Measurements from ENCODE around the gene OR1D5.
"Not testable (repeated sequence)": the region's sequence is repeated elsewhere in the genome, so short reads cannot be mapped to it uniquely, and the experiment has no call there.

Gene OR1D5

DNA sequence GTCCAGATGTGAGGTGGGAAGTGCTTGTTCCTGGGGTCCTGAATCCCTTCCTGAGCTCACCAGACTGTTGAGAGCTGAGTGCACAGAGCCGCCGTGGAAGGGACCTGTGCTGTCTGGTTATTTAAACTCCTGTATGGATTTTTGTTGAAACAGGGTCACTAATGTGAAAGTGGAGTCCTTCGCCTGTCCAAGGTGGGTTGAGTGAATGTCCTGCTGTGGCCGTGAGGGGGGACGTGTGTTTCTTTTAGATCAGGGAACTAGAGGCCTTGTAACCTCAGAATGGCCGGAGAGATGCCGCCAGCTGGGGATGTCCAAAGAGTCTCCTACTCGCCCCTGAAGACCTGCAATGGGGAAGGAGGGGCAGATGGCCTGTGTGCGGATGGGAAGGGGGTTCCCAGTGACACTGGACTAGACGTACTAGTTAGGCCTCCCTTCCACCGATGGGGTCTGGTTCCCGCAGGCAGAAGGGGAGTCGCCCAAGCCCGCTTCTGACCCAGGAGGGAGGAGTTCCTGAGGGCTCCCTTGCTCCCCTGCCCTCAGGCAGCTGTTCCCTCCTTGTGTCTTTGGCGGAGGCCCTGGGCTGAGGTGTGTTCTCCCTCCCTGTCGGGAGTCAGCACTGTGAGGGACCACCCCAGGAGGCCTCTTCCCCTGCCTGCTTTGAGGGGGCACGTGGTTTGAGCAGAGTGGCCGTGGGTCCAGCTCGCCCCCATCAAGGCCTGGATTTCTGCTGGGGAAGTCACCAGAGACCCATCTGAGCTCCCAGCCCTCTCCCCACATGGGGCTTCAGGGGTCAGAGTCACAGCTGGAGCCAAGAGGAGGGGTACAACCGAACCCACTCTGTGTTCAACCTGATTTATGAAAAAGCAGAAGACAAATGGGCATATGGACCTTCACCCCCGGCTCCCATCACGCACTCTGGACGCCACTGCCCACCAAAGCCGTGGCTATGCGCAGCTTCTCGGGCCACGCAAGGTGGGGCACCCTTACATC, 30.9 kb downstream of the OR1D5 start:
- no peak for DNase-seq

DNA sequence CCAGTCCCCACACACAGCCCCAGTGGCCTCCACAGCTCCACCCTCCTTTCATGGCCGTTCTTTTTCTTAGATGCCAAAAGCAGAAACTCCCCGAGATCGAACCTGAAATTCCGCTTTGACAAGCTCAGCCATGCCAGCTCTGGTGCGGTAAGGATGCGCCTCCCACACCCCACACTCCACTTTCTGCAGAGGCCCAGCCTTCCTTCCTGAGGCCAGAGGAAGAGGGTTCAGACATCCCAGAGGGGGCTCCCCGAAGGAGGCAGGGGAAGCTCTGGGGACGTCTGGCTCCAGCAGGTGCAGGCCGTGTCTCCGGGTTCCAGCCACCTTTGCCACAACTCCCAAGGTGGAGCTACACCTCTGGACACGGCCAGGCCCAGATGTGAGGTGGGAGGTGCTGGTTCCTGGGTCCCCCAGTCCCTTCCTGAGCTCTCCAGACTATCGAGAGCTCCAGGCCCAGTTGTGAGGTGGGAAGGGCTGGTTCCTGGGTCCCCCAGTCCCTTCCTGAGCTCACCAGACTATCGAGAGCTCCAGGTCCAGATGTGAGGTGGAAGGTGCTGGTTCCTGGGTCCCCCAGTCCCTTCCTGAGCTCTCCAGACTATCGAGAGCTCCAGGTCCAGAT, 32.4 kb downstream of the OR1D5 start:
- DNase-seq, result not testable (repeated sequence)

DNA sequence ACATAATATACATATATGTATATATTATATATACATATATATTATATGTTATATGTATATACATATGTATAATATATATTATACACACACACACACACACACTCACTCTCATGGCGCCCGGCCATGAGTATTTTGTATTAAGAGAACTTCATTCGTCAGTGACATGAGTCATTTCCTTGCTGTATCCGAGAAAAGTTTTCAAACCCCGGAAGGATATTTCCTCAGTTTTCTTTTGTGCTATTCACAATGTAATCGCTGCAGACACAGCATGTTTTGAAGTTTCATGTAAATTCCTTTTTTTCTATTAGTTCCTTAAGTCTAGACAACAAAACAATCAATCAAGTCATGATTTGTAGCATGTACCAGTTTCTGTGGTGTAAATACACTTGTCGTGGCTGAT, 33.3 kb downstream of the OR1D5 start:
- no peak for DNase-seq

DNA sequence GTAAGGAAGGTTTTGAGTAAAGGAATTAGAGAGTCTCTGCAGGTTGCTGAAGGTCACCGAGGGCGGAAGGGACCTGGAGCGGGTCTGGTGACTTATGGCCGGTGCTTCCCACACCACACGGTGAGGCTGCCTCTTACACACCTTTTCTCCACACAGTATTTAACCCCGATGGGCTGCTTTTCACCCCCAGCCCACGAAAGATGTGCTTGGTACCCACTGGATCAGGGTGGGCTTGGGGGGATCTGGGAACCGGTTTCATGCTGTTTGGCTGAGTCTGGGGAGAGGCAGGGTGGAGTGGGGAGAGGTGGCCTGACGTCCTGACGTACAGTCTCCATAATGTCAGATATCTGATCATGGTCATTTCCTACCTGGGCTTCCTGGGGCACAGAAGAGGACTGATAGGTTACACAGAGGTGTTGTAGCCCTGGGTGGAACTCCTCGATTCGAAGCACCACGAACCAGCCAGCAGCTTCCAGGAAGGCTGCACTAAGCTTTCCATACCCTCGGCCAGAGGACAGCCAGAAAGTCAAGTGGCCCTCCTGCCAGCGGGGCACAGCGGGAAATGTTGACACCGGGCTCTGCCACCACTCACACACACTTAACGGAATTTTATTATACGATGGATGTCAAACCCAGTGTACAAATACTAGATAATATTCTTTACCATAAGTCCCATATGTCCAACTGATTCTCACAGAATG, 34.0 kb downstream of the OR1D5 start:
- no peak for DNase-seq

DNA sequence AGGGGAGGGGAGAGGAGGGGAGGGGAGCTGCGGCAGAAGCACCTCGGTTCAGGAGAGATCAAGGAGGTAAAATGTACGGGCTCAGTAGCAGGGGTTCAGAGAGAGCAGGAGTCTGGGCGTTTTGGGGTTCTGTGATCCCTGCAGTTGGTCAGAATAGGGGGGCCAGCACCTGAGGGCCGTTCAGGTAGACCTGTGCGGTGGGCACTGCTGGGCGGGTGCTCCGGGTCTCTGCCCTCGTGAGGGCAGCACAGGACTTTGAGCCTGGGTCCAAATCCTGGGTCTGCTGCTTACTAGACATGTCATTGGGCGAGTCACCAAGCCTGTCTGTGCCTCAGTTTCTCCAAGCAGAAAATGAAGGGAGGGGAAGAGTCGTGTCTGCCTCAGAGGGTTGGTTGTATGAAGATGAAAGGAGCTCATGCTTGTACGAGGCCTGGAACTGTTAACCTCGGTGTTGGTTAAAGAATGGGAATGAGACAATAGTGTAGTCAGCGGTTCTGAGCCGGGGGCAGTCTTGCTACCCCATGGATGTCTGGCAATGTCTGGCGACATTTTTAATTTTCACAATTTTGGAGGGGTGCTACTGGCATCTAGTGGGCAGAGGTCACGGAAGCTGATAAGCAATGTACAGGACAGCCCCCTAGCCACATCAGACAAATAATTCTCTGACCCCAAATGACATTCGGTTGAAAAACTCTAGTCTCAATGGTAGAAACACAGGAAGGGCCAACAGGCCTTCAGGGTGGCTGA, 35.4 kb downstream of the OR1D5 start:
- DNase-seq, result no peak

DNA sequence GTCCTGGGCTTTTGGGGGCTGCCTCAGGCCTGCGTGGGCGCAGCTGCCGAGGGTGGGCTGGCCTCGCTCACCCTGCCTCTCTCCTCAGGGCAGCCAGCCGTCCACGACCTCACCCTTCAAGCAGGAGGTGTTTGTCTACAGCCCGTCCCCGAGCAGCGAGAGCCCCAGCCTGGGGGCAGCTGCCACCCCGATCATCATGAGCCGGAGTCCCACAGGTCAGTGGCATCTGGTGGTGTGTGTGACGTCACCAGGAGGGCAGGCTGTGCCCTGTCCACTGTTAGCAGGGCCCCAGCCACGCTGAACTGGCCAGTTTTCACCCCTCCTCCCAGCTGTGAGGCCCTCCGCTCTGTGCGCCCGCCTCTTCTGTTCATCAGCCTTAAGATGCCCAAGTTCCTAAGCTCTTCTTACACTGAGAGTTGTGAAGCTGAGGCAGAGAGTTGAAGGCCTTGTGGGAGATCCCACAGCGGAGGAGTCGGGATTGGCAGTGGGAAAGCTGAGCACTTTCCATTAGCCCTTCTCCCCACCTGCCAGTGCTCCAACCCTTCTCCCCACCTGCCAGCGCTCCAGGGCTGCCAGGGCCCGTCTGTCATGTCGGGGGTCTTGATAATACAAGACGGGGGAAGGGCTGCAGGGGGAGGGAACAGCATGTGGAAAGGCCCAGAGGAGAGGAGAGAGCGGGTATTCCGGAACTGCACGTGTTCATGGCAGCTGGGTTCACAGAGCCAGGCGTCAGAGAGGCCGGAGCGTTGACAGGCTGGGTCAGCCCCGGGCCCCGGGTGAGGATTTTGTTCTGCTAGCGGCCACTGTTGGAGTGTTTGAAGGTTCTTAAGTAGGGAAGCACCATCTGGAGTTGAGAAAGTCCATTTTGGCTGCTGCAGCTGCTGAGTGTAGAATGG, 36.3 kb downstream of the OR1D5 start:
- no peak for DNase-seq

DNA sequence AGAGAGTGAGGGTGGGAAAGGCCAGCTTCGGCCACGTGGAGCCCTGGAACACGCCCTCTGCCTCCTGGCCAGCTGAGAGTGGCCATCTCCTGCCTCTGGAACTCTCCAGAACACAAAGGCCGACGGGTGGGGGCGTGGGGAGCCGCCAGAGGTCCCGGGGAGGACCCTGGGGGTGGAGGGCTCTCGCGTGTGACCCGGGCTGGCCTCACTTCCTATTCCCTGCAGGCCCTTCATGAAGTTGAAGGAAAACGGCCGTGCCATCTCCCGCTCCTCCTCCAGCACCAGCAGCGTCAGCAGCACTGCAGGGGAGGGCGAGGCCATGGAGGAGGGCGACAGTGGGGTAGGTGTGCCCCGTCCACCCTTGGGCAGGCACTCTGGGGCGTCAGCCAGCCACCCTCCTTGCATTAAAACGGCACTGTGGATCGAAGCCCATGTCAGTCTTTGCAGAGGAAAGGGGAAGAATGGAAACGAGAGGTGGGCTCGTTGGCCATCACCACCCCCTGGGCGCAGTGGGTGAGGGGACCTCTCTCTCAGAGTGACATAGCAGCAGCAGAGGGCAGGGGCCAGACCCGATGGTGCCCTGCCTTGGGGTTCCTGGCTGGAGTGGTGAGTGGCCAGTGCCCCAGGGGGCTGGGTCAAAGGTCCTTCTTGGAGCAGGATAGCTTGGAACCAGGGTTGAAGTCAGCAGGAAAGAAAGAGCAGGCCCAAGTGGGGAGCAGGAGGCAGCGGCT, 37.1 kb downstream of the OR1D5 start:
- DNase-seq, result no peak

DNA sequence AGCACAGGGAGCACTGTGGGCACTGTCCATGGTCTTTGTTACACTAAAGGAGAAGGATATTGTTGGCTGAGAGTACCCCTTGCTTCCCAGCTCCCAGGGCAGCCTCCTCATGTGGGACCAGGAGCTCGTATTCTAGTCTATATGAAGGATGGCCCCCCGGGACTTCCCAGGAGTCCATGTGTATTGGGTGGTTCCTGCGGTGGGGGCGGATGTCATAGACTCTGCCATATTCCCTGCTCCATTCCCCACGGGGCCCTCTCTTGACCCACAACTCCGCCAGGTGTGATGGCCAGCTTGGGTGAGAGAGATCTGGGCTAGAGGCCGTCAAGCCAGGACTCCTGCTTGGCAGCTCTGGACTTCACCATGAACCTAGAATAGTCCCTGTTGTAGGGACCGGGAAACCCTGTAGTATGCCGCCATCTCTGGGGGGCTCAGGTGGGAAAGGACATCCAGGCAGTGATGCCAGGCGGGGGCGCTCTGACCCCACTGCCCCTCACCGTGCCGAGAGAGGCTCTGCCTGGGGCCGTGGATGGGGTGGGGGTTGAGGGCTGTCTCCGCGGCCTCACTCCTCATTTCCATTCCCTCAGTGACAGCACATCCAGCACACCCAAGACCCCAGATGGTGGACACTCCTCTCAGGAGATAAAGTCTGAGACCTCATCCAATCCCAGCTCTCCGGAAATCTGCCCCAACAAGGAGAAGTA, 37.8 kb downstream of the OR1D5 start:
- no peak for DNase-seq

DNA sequence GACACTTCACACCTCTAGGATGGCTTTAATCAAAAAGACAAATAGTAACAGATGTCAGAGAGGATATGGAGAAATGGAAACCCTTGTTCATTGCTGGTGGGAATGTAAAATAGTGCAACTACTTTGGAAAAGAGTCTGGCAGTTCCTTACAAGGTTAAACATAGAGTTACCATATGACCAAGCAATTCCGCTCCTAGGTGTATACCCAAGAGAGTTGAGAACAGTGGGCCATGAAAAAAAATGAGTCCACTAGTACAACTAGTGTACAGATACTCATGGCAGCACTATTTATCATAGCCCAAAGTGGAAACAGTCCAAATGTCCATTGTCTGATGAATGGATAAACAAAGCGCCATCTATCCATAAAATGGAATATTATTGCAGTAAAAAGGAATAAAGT, 39.1 kb downstream of the OR1D5 start:
- no peak for DNase-seq

DNA sequence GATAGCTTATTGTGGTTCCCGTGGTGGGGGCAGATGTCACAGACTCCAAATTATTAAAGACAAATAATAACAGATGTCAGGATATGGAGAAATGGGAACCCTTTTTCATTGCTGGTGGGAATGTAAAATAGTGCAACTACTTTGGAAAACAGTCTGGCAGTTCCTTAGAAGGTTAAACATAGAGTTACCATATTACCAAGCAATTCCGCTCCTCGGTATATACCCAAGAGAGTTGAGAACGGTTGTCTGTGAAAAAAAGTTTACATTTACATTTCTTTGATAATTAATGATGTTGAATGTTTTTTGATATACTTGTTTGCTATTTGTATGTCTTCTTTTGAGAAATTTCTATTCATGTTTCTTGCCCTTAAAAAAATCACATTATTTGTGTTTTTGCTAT, 41.2 kb downstream of the OR1D5 start:
- DNase-seq, result no peak

DNA sequence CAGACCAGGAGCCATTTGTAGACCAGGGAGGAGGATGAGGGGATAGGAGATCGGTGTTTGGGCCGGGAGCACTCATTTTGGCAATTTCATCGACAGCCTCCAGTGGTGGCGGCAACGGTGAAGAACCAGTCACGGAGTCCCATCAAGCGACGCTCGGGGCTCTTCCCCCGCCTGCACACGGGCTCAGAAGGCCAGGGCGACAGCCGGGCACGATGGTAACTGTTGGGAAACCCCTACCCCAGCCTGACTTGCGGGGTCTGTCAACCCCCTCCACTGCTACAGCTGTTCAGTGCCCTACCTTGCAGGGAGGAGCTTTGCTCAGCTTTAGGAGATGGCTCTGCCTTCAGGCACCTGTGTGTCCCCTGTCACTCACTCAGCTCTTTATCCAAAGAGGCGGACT, 43.0 kb downstream of the OR1D5 start:
- DNase-seq, result no peak

DNA sequence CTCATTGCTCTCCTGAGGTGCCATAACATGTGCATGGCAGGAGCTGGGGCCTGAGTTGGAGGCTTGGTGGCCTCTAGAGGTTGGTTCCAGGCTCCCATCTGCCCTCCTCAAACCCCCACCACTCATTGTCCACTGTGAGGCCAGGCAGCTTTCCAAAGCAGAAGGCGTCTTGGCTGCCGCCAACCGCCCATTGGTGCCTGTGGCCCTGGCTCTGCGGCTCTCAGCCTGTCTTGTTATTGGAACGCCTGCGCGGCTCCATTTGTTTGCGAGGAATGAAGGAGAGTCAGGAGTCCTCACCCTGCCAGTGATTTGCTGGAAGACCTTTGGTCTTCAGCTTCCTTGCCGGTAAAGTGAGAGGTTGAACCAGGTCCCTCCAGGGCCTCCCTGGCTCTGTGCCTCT, 43.6 kb downstream of the OR1D5 start:
- no peak for DNase-seq

DNA sequence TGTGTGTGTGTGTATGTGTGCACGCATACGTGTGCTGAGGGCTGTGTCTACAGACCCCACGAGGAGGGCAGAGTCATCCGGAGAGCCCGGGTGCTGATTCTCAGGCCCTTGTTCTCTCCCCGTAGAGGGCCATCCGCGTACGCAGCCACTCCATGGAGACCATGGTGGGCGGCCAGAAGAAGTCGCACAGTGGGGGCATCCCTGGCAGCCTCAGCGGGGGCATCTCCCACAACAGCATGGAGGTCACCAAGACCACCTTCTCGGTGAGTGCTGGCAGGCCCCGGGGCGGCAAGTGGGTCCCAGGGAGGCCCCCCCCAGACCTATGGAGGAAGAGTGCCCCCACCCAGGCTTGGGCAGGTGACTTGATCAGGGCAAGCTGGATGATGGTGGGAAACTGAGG, 45.5 kb downstream of the OR1D5 start:
- DNase-seq, result no peak

DNA sequence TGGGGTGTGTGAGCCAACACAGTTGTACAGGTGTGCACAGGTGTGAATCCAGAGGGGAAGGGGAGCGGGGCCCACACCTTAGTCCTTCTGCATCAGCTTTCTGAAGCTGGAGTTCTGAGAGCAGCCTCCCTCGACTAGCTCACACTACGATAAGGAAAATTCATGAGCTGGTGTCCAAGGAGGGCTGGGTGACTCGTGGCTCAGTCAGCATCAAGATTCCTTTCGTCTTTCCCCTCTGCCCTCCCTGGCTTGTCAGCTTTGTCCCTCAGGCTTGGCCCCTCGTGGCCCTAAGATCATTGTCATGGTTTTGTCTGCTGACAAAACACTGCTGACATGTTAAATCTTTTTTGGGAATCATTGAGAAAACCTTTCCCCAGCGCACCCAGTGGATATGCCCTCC, 47.5 kb downstream of the OR1D5 start:
- no peak for DNase-seq

DNA sequence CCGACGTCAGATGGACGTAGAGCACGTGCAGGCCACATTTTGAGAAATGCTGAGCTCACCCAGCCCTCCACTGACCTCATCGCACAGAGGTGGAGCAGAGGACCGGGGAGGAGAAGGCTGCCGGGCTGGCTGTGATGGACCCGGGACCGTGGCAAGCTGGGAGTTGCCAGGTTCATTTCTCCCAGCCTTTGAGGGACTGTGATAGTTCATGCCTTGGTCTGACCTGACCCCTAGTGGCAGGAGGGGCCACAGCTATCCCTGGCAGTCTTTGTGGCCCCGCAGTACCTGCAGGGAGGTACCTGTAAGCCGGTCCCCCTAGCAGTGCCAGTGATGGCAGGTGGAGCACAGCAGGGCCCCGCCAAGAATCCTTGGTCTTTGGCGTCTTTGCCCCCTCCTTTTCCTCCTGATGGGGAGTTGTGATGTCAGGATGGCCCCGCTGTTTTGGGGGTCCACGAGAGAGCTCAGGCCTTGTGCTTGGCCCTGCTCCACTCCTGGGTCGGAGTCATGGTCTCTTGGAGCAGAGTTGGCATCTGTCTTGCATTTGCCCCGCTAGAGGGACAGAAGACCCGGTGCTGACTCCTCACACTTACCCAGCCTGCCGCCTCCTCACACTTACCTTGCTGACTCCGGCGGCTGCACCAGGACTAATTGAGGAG, 50.4 kb downstream of the OR1D5 start:
- DNase-seq, result peak; percentile 13 to 53 (median 36)

Measured in stimulated activated naive CD4-positive, alpha-beta T cell (primary cell).